HCT116 (cell line): ENCODE results near the gene C1orf105. TPM values are rescaled to one million over a fixed set of nuclear protein-coding genes. Genes with fewer than 3 reads are reported as not detected.
"Not testable (repeated sequence)": the region's sequence is repeated elsewhere in the genome, so short reads cannot be mapped to it uniquely, and the experiment has no call there.

Experiments
- ATAC-seq: fragments of 200-7000 bp; cut with Tn5 transposase; 2 replicates; pipeline ENCODE4 v1.9.1; 2020; ENCODE audit warnings: mild to moderate bottlenecking, moderate library complexity
- BruUV-seq: library from RNA; stranded (reverse); fragments of 400-500 nt; replicated peaks from 2 replicates; lab custom pipeline; 2021; lab: Mats Ljungman, UMichigan
- CTCF ChIA-PET: fragments of 300-600 bp; sonication (Branson Sonifier 250); formaldehyde crosslinking; loops from one replicate; lab custom pipeline; 2021; ENCODE audit warnings: antibody characterized with exemption; lab: Charles Lee
- POLR2A ChIA-PET: fragments of 300-600, 350-600 bp; sonication (Branson Sonifier 250); formaldehyde crosslinking; loops from one replicate; lab custom pipeline; 2021; ENCODE audit warnings: antibody characterized with exemption; lab: Charles Lee
- RAD21 ChIA-PET, 2 experiments: fragments of 300-600 bp; sonication (Branson Sonifier 250); formaldehyde crosslinking; loops; one replicate each; lab custom pipeline; 2023; ENCODE audit warnings: low total read pairs in 2 of 2; ENCODE audit not compliant: uncharacterized antibody in 2 of 2, unreplicated experiment in 2 of 2, low non-redundant PET in 1 of 2; lab: Charles Lee
- DNase-seq: peaks from one replicate; pipeline ENCODE4 v3.0.0-alpha.2; 2010; ENCODE audit warnings: low read depth, low spot score
- H2AFZ ChIP-seq: fragments of 200-600 bp; shearing (Covaris generic), sonication (generic); 2 replicates; pipeline ENCODE4 v1.6.1; 2017; ENCODE audit warnings: low read depth, mixed run types, mixed read lengths, antibody characterized with exemption, low read length; ENCODE audit not compliant: poor library complexity, severe bottlenecking
- H3K27ac ChIP-seq: 2 replicates; pipeline ENCODE4 v1.5.1; 2012; ENCODE audit warnings: low read depth, low read length
- H3K27me3 ChIP-seq: fragments of 200-600 bp; sonication (generic); 2 replicates; pipeline ENCODE4 v1.6.1; 2016; ENCODE audit warnings: mixed run types, low read length, mixed read lengths; ENCODE audit not compliant: insufficient read depth
- H3K36me3 ChIP-seq, 2 experiments: fragments of 200-500 bp in 1 of 2; fragments of 200-600 bp in 1 of 2; sonication (Bioruptor generic) in 1 of 2; sonication (generic) in 1 of 2; 2 replicates each; pipeline versions ENCODE4 v1.5.1 to v1.6.1; 2014 to 2016; ENCODE audit warnings: low read length in 2 of 2, inconsistent platforms in 1 of 2, mixed read lengths in 1 of 2, mixed run types in 1 of 2; ENCODE audit not compliant: insufficient read depth in 2 of 2, control insufficient read depth in 1 of 2
- H3K4me1 ChIP-seq, 2 experiments: fragments of 200-600 bp in 1 of 2; sonication (generic) in 1 of 2; 2 replicates each; pipeline versions ENCODE4 v1.5.1 to v1.6.1; 2012 to 2017; ENCODE audit warnings: low read length in 2 of 2, inconsistent platforms in 1 of 2, mild to moderate bottlenecking in 1 of 2, mixed read lengths in 1 of 2, mixed run types in 1 of 2, moderate library complexity in 1 of 2; ENCODE audit not compliant: insufficient read depth in 2 of 2, control insufficient read depth in 1 of 2
- H3K4me2 ChIP-seq: fragments of 200-600 bp; sonication (generic); 2 replicates; pipeline ENCODE4 v1.6.1; 2017; ENCODE audit warnings: mixed run types, low read length, mixed read lengths
- H3K4me3 ChIP-seq, 2 experiments: fragments of 200-600 bp in 1 of 2; sonication (generic) in 1 of 2; replicated peaks in 1 of 2; 2 replicates each; pipeline ENCODE4 v1.5.1; 2011 to 2016; ENCODE audit warnings: low read length in 2 of 2, control low read depth in 1 of 2, low read depth in 1 of 2, mild to moderate bottlenecking in 1 of 2, mixed read lengths in 1 of 2, mixed run types in 1 of 2
- H3K79me2 ChIP-seq: fragments of 200-600 bp; sonication (generic); 2 replicates; pipeline ENCODE4 v1.6.1; 2017; ENCODE audit warnings: mild to moderate bottlenecking, mixed run types, low read length, moderate library complexity, mixed read lengths; ENCODE audit not compliant: insufficient read depth
- H3K9ac ChIP-seq: fragments of 200-600 bp; sonication (generic); 2 replicates; pipeline ENCODE4 v1.6.1; 2016; ENCODE audit warnings: low read length, mixed read lengths
- H3K9me2 ChIP-seq: fragments of 200-600 bp; sonication (generic), shearing (Covaris generic); 2 replicates; pipeline ENCODE4 v1.6.1; 2017; ENCODE audit warnings: mixed run types, mild to moderate bottlenecking, moderate library complexity; ENCODE audit not compliant: insufficient read depth
- H3K9me3 ChIP-seq, 2 experiments: fragments of 200-500 bp in 1 of 2; fragments of 200-600 bp in 1 of 2; sonication (Bioruptor generic) in 1 of 2; sonication (generic) in 1 of 2; 2 replicates each; pipeline ENCODE4 v1.6.1; 2014 to 2017; ENCODE audit warnings: low read length in 2 of 2, mixed read lengths in 2 of 2, inconsistent platforms in 1 of 2, low read depth in 1 of 2, mild to moderate bottlenecking in 1 of 2, mixed run types in 1 of 2, moderate library complexity in 1 of 2; ENCODE audit not compliant: control insufficient read depth in 1 of 2, insufficient read depth in 1 of 2
- H4K20me1 ChIP-seq: fragments of 200-600 bp; sonication (generic), shearing (Covaris generic); 2 replicates; pipeline ENCODE4 v1.6.1; 2017; ENCODE audit warnings: mixed run types, mild to moderate bottlenecking, moderate library complexity; ENCODE audit not compliant: insufficient read depth
- CTCF ChIP-seq, 3 experiments: fragments of 200-600 bp in 1 of 3; sonication (generic) in 1 of 3; IDR thresholded peaks in 2 of 3; conservative IDR thresholded peaks in 1 of 3; 2 replicates each; pipeline ENCODE4 v1.5.1; 2012 to 2017; ENCODE audit warnings: low read depth in 2 of 3, low read length in 2 of 3, antibody characterized with exemption in 1 of 3, borderline replicate concordance in 1 of 3, control low read depth in 1 of 3, mild to moderate bottlenecking in 1 of 3, mixed read lengths in 1 of 3, mixed run types in 1 of 3, moderate library complexity in 1 of 3; ENCODE audit not compliant: insufficient read depth in 1 of 3
- ELF1 ChIP-seq: IDR thresholded peaks from 2 replicates; pipeline ENCODE4 v1.6.1; 2012; ENCODE audit warnings: low read depth, borderline replicate concordance
- EZH2 ChIP-seq: fragments of 200-600 bp; sonication (generic); IDR thresholded peaks from 2 replicates; pipeline ENCODE4 v1.6.1; 2017; ENCODE audit warnings: antibody characterized with exemption, mixed run types
- FOSL1 ChIP-seq: IDR thresholded peaks from 2 replicates; pipeline ENCODE4 v1.6.1; 2012; ENCODE audit warnings: low read depth
- JUND ChIP-seq: IDR thresholded peaks from 2 replicates; pipeline ENCODE4 v1.6.1; 2012
- POLR2AphosphoS5 ChIP-seq: IDR thresholded peaks from 2 replicates; pipeline ENCODE4 v1.6.1; 2011; ENCODE audit warnings: mild to moderate bottlenecking, low read depth, low read length, moderate library complexity
- REST ChIP-seq: IDR thresholded peaks from 2 replicates; pipeline ENCODE4 v1.6.1; 2012; ENCODE audit warnings: low read depth
- SIN3A ChIP-seq: IDR thresholded peaks from 2 replicates; pipeline ENCODE4 v1.6.1; 2012; ENCODE audit warnings: low read depth
- SP1 ChIP-seq: IDR thresholded peaks from 2 replicates; pipeline ENCODE4 v1.6.1; 2012; ENCODE audit warnings: low read depth
- SRF ChIP-seq: IDR thresholded peaks from 2 replicates; pipeline ENCODE4 v1.6.1; 2012; ENCODE audit warnings: low read depth
- YY1 ChIP-seq: IDR thresholded peaks from 2 replicates; pipeline ENCODE4 v1.6.1; 2011; ENCODE audit warnings: low read length, low read depth, moderate library complexity, mild to moderate bottlenecking; ENCODE audit not compliant: insufficient replicate concordance; ENCODE audit errors: extremely low read depth
- ZBTB33 ChIP-seq: IDR thresholded peaks from 2 replicates; pipeline ENCODE4 v1.6.1; 2011; ENCODE audit warnings: mild to moderate bottlenecking, low read length, moderate library complexity; ENCODE audit not compliant: insufficient replicate concordance; ENCODE audit errors: extremely low read depth
- ZFX ChIP-seq: fragments of 450-650 bp; IDR thresholded peaks from 2 replicates; pipeline ENCODE4 v1.6.1; 2017
- ZNF274 ChIP-seq: fragments of 200-500 bp; sonication (Bioruptor generic); IDR thresholded peaks from 2 replicates; pipeline ENCODE4 v1.6.1; 2014; ENCODE audit warnings: mild to moderate bottlenecking, low read depth, low read length, inconsistent platforms
- intact Hi-C: fragments of 100-400 bp; cut with micrococcal nuclease; formaldehyde crosslinking; loops from 2 replicates; pipeline ENCODE4 v1.10.0; 2022
- total RNA-seq: library from RNA; stranded (reverse); gene quantifications from one replicate; pipeline ENCODE4 v1.2.1, GENCODE V29; 2021; ENCODE audit not compliant: unreplicated experiment

Gene C1orf105
- total RNA-seq, 1 experiment from 2014 or later = not detected

- BruUV-seq = no TSS peak
- intact Hi-C loops = no loop called here
- POLR2A ChIA-PET = no interaction called here
- Histone ChIP-seq H3K9me3 (no peaks in the 10 kb centered on the region), H3K36me3 (no peaks in the 10 kb centered on the region), H2AFZ (no peak overlapping the region), H3K27ac (no peak overlapping the region), H4K20me1 (no peaks in the 10 kb centered on the region), H3K27me3 (no peaks in the 10 kb centered on the region), H3K4me3 (no peak overlapping the region), H3K9me2 (no peaks in the 10 kb centered on the region), H3K9ac (no peak overlapping the region), H3K4me1 (peaks cover 12 to 13% of the 10 kb centered on the region in 2 experiments; a peak in 3 of 4 replicates), H3K4me2 (no peak overlapping the region), H3K79me2 (no peaks in the 10 kb centered on the region)
- ATAC-seq = no peak
- no peak for DNase-seq
- RAD21 ChIA-PET = no interaction called here
- TF ChIP-seq CTCF (IDR thresholded peaks at IDR 0.05 in 2 of 3, conservative IDR thresholded peaks at IDR 0.05 in 1 of 3; ENCODE audit: borderline replicate concordance in 1 of 3, insufficient read depth in 1 of 3, low read depth in 2 of 3, low read length in 2 of 3) (no peak), ELF1 (no peak), ZBTB33 (no peak), SP1 (no peak), POLR2AphosphoS5 (no peak), SIN3A (no peak), EZH2 (no peak), YY1 (no peak), ZFX (no peak), REST (no peak), ZNF274 (no peak), SRF (no peak), JUND (no peak), FOSL1 (no peak)
- CTCF ChIA-PET = no interaction called here
Measured at GRCh38 chr1:172494166-172494565, 73.7 kb downstream of the C1orf105 start.

- CTCF ChIA-PET, H3K9me3 ChIP-seq, H3K27me3 ChIP-seq, intact Hi-C loops, H4K20me1 ChIP-seq, H3K4me2 ChIP-seq, H3K4me3 ChIP-seq, H3K27ac ChIP-seq, H2AFZ ChIP-seq, H3K79me2 ChIP-seq, H3K9ac ChIP-seq, BruUV-seq, ATAC-seq, RAD21 ChIA-PET, H3K36me3 ChIP-seq, H3K9me2 ChIP-seq, DNase-seq: not testable (repeated sequence)
- POLR2A ChIA-PET = interaction anchor here (0.6 kb wide), 1 partner anchor 11 kb away, joined by 3 read pairs; no protein-coding TSS in a partner anchor
- H3K4me1 ChIP-seq = peaks cover 13 to 20% of the 10 kb centered on the region in 2 experiments; a peak in 3 of 4 replicates
Measured at GRCh38 chr1:172496127-172496526, 75.6 kb downstream of the C1orf105 start.
